M059J (cell line): ENCODE data around the gene SIAH3. TPM values are rescaled to one million over a fixed set of nuclear protein-coding genes. Genes with fewer than 3 reads are reported as not detected.

Source experiments
- DNase-seq: peaks from one replicate; pipeline ENCODE4 v3.0.0-alpha.2; 2012; ENCODE audit warnings: low read depth
- total RNA-seq: library from RNA; depleted of rRNA; stranded (reverse); fragments of >200 nt; shearing (Covaris generic); gene quantifications from 2 replicates; pipeline ENCODE4 v1.2.3, GENCODE V29; 2014; rRNA removed

The SIAH3 gene
- total RNA-seq, 1 experiment from 2014 or later = 0.37 TPM

GRCh38 chr13:45742985-45743384, 108.6 kb downstream of the SIAH3 start:
- DNase-seq = no peak

- no peak for DNase-seq
These were observed 114.0 kb downstream of the SIAH3 start for GRCh38 chr13:45737571-45738017.

GRCh38 chr13:45733361-45733760, 118.2 kb downstream of the SIAH3 start:
- DNase-seq = no peak

- no peak for DNase-seq
These were observed 118.6 kb downstream of the SIAH3 start for GRCh38 chr13:45732916-45733315.

GRCh38 chr13:45731455-45731854, 120.1 kb downstream of the SIAH3 start:
- DNase-seq = no peak

GRCh38 chr13:45728759-45729158, 122.8 kb downstream of the SIAH3 start:
- DNase-seq = peak; percentile 44

Other genes starting within 250 kb of the SIAH3 start
- not detected in 2 replicates for gene ERICH6B, start 236.0 kb downstream of the SIAH3 start, total RNA-seq
- gene CBY2, start 149.4 kb downstream of the SIAH3 start, total RNA-seq = not detected in 2 replicates
- gene ZC3H13, start 201.0 kb upstream of the SIAH3 start, total RNA-seq = 5.2 and 8.0 TPM in 2 replicates